ENCODE measurements around the gene HSPB7.

DNA sequence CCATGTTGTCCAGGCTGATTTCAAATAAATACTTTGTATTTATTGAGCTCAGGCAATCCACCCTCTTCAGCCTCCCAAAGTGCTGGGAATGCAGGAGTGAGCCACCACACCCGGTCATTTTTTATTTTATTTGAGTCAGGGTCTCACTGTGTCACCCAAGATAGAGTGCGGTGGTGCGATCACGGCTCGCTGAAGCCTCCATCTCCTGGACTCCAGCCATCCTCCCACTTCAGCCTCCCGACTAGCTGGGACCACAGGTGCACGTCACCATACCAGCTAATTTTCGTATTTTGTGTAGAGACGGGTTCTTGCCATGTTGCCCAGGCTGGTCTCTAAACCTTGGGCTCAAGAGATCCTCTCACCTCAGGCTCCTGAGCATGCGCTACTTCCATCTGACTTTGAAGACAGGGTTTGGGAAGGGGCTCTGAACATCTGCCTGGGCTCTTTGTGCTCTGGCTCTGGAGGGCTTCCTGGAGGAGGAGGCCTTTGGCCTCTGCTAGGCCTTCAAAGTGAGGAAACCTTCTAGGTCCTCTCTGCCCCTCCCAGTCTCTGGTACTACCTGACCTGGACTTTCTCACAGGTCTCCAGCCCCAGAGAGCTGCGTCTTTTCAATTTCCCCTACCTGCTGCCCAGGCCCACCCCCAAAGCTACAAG, 5.8 kb downstream of the HSPB7 start:
- TF ChIP-seq, protein P1, sequence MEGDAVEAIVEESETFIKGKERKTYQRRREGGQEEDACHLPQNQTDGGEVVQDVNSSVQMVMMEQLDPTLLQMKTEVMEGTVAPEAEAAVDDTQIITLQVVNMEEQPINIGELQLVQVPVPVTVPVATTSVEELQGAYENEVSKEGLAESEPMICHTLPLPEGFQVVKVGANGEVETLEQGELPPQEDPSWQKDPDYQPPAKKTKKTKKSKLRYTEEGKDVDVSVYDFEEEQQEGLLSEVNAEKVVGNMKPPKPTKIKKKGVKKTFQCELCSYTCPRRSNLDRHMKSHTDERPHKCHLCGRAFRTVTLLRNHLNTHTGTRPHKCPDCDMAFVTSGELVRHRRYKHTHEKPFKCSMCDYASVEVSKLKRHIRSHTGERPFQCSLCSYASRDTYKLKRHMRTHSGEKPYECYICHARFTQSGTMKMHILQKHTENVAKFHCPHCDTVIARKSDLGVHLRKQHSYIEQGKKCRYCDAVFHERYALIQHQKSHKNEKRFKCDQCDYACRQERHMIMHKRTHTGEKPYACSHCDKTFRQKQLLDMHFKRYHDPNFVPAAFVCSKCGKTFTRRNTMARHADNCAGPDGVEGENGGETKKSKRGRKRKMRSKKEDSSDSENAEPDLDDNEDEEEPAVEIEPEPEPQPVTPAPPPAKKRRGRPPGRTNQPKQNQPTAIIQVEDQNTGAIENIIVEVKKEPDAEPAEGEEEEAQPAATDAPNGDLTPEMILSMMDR (IDR thresholded peaks at IDR 0.05): no peak
- no peak for TF ChIP-seq POLR2A (IDR thresholded peaks at IDR 0.05)

All from vagina (tissue), 2 donors.